CD4-positive, alpha-beta T cell (primary cell): ENCODE data around the gene FAM131B. TPM values are rescaled to one million over a fixed set of nuclear protein-coding genes. Genes with fewer than 3 reads are reported as not detected.

Experiments
- ATAC-seq: fragments of 200-7000 bp; cut with Tn5 transposase; one replicate; pipeline ENCODE4 v1.10.0; 2022; ENCODE audit warnings: mild to moderate bottlenecking; ENCODE audit not compliant: poor library complexity
- CTCF ChIA-PET: fragments of 350-600 bp; sonication (Branson Sonifier 250); formaldehyde crosslinking; loops from one replicate; lab custom pipeline; 2021; ENCODE audit warnings: antibody characterized with exemption, inconsistent platforms; lab: Charles Lee
- POLR2A ChIA-PET: fragments of 350-600 bp; sonication (Branson Sonifier 250); formaldehyde crosslinking; loops from one replicate; lab custom pipeline; 2021; ENCODE audit warnings: antibody characterized with exemption, inconsistent platforms; lab: Charles Lee
- DNase-seq, 14 experiments: peaks; one replicate each; pipeline ENCODE4 v3.0.0-alpha.2; 2013 to 2020; ENCODE audit warnings: mixed read lengths in 2 of 14
- H3K27ac ChIP-seq, 2 donors: one replicate each; pipeline versions ENCODE4 v1.5.1 to v1.7.0; 2013; ENCODE audit warnings: low read length in 2 of 2, low read depth in 1 of 2, mild to moderate bottlenecking in 1 of 2
- H3K27me3 ChIP-seq, 2 experiments: 1 replicate in 1 of 2; 2 replicates in 1 of 2; pipeline versions ENCODE4 v1.6.1 to v1.7.0; 2013; ENCODE audit warnings: low read length in 2 of 2, control low read depth in 1 of 2, mild to moderate bottlenecking in 1 of 2, moderate library complexity in 1 of 2; ENCODE audit not compliant: insufficient read depth in 2 of 2, control insufficient read depth in 1 of 2
- H3K36me3 ChIP-seq: one replicate; pipeline ENCODE4 v1.6.1; 2013; ENCODE audit warnings: low read length, control low read depth; ENCODE audit not compliant: insufficient read depth
- H3K4me1 ChIP-seq: one replicate; pipeline ENCODE4 v1.6.1; 2013; ENCODE audit warnings: low read length, control low read depth; ENCODE audit not compliant: insufficient read depth
- H3K4me3 ChIP-seq: one replicate; pipeline ENCODE4 v1.5.1; 2013; ENCODE audit warnings: mild to moderate bottlenecking, low read length, moderate library complexity
- H3K9me3 ChIP-seq, 2 experiments: 1 replicate in 1 of 2; 2 replicates in 1 of 2; pipeline versions ENCODE4 v1.6.1 to v1.7.0; 2013; ENCODE audit warnings: low read length in 2 of 2, mild to moderate bottlenecking in 2 of 2, control low read depth in 1 of 2, moderate library complexity in 1 of 2; ENCODE audit not compliant: control insufficient read depth in 1 of 2, insufficient read depth in 1 of 2
- H3K27ac Mint-ChIP-seq: one replicate; pipeline ENCODE4 v1.8.0; 2020; ENCODE audit warnings: mixed read lengths
- H3K27me3 Mint-ChIP-seq: one replicate; pipeline ENCODE4 v1.8.0; 2021; ENCODE audit warnings: mixed read lengths
- H3K36me3 Mint-ChIP-seq: one replicate; pipeline ENCODE4 v1.8.0; 2021; ENCODE audit warnings: low read depth, mixed read lengths
- H3K4me1 Mint-ChIP-seq: one replicate; pipeline ENCODE4 v1.8.0; 2021; ENCODE audit warnings: low read depth, mixed read lengths
- H3K4me3 Mint-ChIP-seq: one replicate; pipeline ENCODE4 v1.8.0; 2020; ENCODE audit warnings: mild to moderate bottlenecking, mixed read lengths
- H3K9me3 Mint-ChIP-seq: one replicate; pipeline ENCODE4 v1.8.0; 2020; ENCODE audit warnings: mixed read lengths
- CTCF ChIP-seq: fragments of 200-600 bp; IDR thresholded peaks from one replicate; pipeline ENCODE4 v1.8.0; 2022; ENCODE audit warnings: antibody characterized with exemption, mild to moderate bottlenecking
- intact Hi-C, 2 experiments: fragments of 100-400 bp; cut with DNase I in 1 of 2; cut with micrococcal nuclease in 1 of 2; formaldehyde crosslinking; loops; one replicate each; pipeline versions ENCODE4 v1.15.1 to v1.9.0; 2023 to 2025; cut with DNase I, micrococcal nuclease
- total RNA-seq, 174 experiments: library from RNA in 2 of 174; stranded (reverse) in 2 of 174; gene quantifications; one replicate each; pipeline ENCODE4 v1.2.3 and lab custom pipeline; 2021 to 2026

The FAM131B gene
- total RNA-seq, 2 experiments from 2014 or later: 0.14 TPM; not detected in 1

- intact Hi-C loops: no loop called here
- H3K36me3 Mint-ChIP-seq: no peaks in the 10 kb centered on the region
- CTCF ChIA-PET: no interaction called here
- no peak for TF ChIP-seq CTCF
- H3K27ac Mint-ChIP-seq: no peak overlapping the region
- no peak overlapping the region for H3K4me3 Mint-ChIP-seq
- no peaks in the 10 kb centered on the region for H3K27me3 ChIP-seq
- H3K27ac ChIP-seq: no peak overlapping the region
- no peak overlapping the region for H3K4me3 ChIP-seq
- POLR2A ChIA-PET: no interaction called here
- no peaks in the 10 kb centered on the region for H3K9me3 Mint-ChIP-seq
- H3K4me1 Mint-ChIP-seq: no peaks in the 10 kb centered on the region
- no peak for DNase-seq
- H3K36me3 ChIP-seq: no peaks in the 10 kb centered on the region
- no peaks in the 10 kb centered on the region for H3K4me1 ChIP-seq
- H3K9me3 ChIP-seq: peaks cover 0 to 6% of the 10 kb centered on the region in 2 experiments
- no peaks in the 10 kb centered on the region for H3K27me3 Mint-ChIP-seq
- ATAC-seq: no peak
Observed at GRCh38 chr7:143352531-143353002, 9.9 kb downstream of the FAM131B start.

- H3K9me3 Mint-ChIP-seq: no peaks in the 10 kb centered on the region
- Histone ChIP-seq H3K9me3 (peaks cover 0 to 6% of the 10 kb centered on the region in 2 experiments), H3K36me3 (no peaks in the 10 kb centered on the region), H3K27ac (no peak overlapping the region), H3K27me3 (no peaks in the 10 kb centered on the region), H3K4me3 (no peak overlapping the region), H3K4me1 (no peaks in the 10 kb centered on the region)
- intact Hi-C loops: no loop called here
- ATAC-seq (no peak), DNase-seq (no peak)
- no peaks in the 10 kb centered on the region for H3K27me3 Mint-ChIP-seq
- no peak for TF ChIP-seq CTCF
- ChIA-PET CTCF (no interaction called here), POLR2A (no interaction called here)
- H3K4me3 Mint-ChIP-seq: no peak overlapping the region
- no peaks in the 10 kb centered on the region for H3K36me3 Mint-ChIP-seq
- no peaks in the 10 kb centered on the region for H3K4me1 Mint-ChIP-seq
- H3K27ac Mint-ChIP-seq: no peak overlapping the region
Observed at GRCh38 chr7:143351574-143351973, 10.9 kb downstream of the FAM131B start.

- ChIA-PET CTCF (no interaction called here), POLR2A (no interaction called here)
- H3K9me3 Mint-ChIP-seq: no peaks in the 10 kb centered on the region
- H3K4me1 Mint-ChIP-seq: no peaks in the 10 kb centered on the region
- no peak overlapping the region for H3K27ac ChIP-seq
- H3K27me3 Mint-ChIP-seq: no peaks in the 10 kb centered on the region
- H3K4me3 ChIP-seq: no peak overlapping the region
- no peaks in the 10 kb centered on the region for H3K4me1 ChIP-seq
- ATAC-seq (no peak), DNase-seq (no peak)
- no peak overlapping the region for H3K27ac Mint-ChIP-seq
- intact Hi-C loops: no loop called here
- H3K27me3 ChIP-seq: no peaks in the 10 kb centered on the region
- no peaks in the 10 kb centered on the region for H3K36me3 Mint-ChIP-seq
- H3K4me3 Mint-ChIP-seq: no peak overlapping the region
- no peaks in the 10 kb centered on the region for H3K36me3 ChIP-seq
- TF ChIP-seq CTCF: no peak
- H3K9me3 ChIP-seq: peaks cover 0 to 6% of the 10 kb centered on the region in 2 experiments
Observed at GRCh38 chr7:143351060-143351459, 11.5 kb downstream of the FAM131B start.
